Neural progenitor cell (in vitro differentiated cells): Measurements from ENCODE around the gene HDDC2. TPM values are rescaled to one million over a fixed set of nuclear protein-coding genes. Genes with fewer than 3 reads are reported as not detected.

Source experiments
- DNase-seq: peaks from one replicate; pipeline ENCODE4 v3.0.0-alpha.2; 2016; ENCODE audit warnings: low spot score
- H2AFZ ChIP-seq: fragments of 200-600 bp; sonication (generic); replicated peaks from 2 replicates; pipeline ENCODE4 v1.6.1; 2016; ENCODE audit warnings: antibody characterized with exemption
- H3F3A ChIP-seq: fragments of 200-600 bp; sonication (generic); 2 replicates; pipeline ENCODE4 v1.6.1; 2016; ENCODE audit warnings: antibody characterized with exemption, low read depth
- H3K27ac ChIP-seq: fragments of 200-600 bp; sonication (generic); 2 replicates; pipeline ENCODE4 v1.5.1; 2016; ENCODE audit warnings: mild to moderate bottlenecking
- H3K27me3 ChIP-seq: fragments of 200-600 bp; sonication (generic); 2 replicates; pipeline ENCODE4 v1.6.1; 2016; ENCODE audit warnings: mild to moderate bottlenecking, moderate library complexity
- H3K36me3 ChIP-seq: fragments of 200-600 bp; sonication (generic); 2 replicates; pipeline ENCODE4 v1.5.1; 2016
- H3K4me1 ChIP-seq: fragments of 200-600 bp; sonication (generic); 2 replicates; pipeline ENCODE4 v1.6.1; 2016; ENCODE audit warnings: mixed run types
- H3K4me2 ChIP-seq: fragments of 200-600 bp; sonication (generic); 2 replicates; pipeline ENCODE4 v1.6.1; 2016
- H3K4me3 ChIP-seq: fragments of 200-600 bp; sonication (generic); 2 replicates; pipeline ENCODE4 v1.5.1; 2016
- H3K79me2 ChIP-seq: fragments of 200-600 bp; sonication (generic); 2 replicates; pipeline ENCODE4 v1.6.1; 2016; ENCODE audit warnings: low read depth
- H3K9ac ChIP-seq: fragments of 200-600 bp; sonication (generic); 2 replicates; pipeline ENCODE4 v1.6.1; 2016
- H3K9me3 ChIP-seq: fragments of 200-600 bp; sonication (generic); 2 replicates; pipeline ENCODE4 v1.5.1; 2016; ENCODE audit warnings: low read depth
- H4K20me1 ChIP-seq: fragments of 200-600 bp; sonication (generic); 2 replicates; pipeline ENCODE4 v1.6.1; 2016; ENCODE audit warnings: low read depth
- H3K27ac Mint-ChIP-seq: 3 replicates; pipeline ENCODE4 v1.8.0; 2021; ENCODE audit warnings: mixed read lengths
- H3K27me3 Mint-ChIP-seq: 2 replicates; pipeline ENCODE4 v1.8.0; 2022; ENCODE audit warnings: low read depth, mild to moderate bottlenecking, inconsistent platforms, moderate library complexity, mixed read lengths; ENCODE audit not compliant: insufficient read depth
- H3K36me3 Mint-ChIP-seq: 3 replicates; pipeline ENCODE4 v1.8.0; 2021; ENCODE audit warnings: mixed read lengths
- H3K4me1 Mint-ChIP-seq: 3 replicates; pipeline ENCODE4 v1.8.0; 2021; ENCODE audit warnings: mixed read lengths
- H3K4me3 Mint-ChIP-seq: 3 replicates; pipeline ENCODE4 v1.8.0; 2021; ENCODE audit warnings: mild to moderate bottlenecking, moderate library complexity, mixed read lengths
- H3K9me3 Mint-ChIP-seq: 3 replicates; pipeline ENCODE4 v1.8.0; 2020; ENCODE audit warnings: mixed read lengths
- EZH2 ChIP-seq: fragments of 200-600 bp; sonication (generic); IDR thresholded peaks from 2 replicates; pipeline ENCODE4 v1.6.1; 2017; ENCODE audit warnings: antibody characterized with exemption, mild to moderate bottlenecking, moderate library complexity
- EZH2phosphoT487 ChIP-seq: fragments of 200-600 bp; sonication (generic); IDR thresholded peaks from 2 replicates; pipeline ENCODE4 v1.6.1; 2017; ENCODE audit warnings: antibody characterized with exemption
- total RNA-seq: library from RNA; depleted of rRNA; stranded (reverse); fragments of >200 nt; gene quantifications from 2 replicates; pipeline ENCODE4 v1.2.3, GENCODE V29; 2015; ENCODE audit warnings: low replicate concordance
- TF ChIP-seq, protein P1 (sequence below): fragments of 200-600 bp; sonication (generic); IDR thresholded peaks from 2 replicates; pipeline ENCODE4 v1.5.1; 2017; ENCODE audit warnings: antibody characterized with exemption, mild to moderate bottlenecking

Gene HDDC2
- total RNA-seq, 1 donor from 2014 or later, result 114 TPM

DNA sequence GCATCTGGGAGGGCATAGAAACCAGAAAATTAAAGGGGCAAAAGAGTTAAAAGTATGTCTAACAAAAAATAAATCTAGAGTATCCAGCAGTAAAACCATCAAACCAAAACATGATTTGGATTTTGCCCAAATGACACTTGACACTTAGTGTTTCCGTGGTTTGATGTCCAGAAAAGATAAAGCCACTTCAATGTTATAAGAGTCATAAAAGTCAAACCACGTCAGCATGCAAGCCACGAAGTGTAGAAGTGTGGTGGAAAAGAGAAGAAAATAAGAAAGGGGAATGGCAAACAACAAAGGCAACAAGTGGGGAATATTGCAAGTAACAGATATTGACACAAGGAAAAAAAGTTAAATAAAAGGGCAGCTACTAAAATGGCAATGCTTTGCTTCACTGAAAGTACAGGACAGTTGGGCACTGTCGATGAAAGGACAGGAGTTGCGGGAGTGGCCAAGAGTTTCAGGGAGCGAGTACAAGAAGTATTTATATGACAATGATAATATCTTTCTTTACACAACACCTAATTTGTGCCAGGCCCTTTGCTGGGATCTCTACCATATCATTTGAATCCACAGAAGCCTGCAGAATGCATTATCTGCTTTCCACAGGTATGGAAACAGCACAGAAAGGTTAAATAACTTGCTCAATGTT lies 6.3 kb upstream of the HDDC2 start:
- Histone ChIP-seq H3K27ac (no peak overlapping the region), H3K36me3 (no peaks in the 10 kb centered on the region), H3K9ac (no peak overlapping the region), H3K4me2 (no peak overlapping the region), H2AFZ (no peak overlapping the region), H3K4me1 (no peaks in the 10 kb centered on the region), H3F3A (no peaks in the 10 kb centered on the region), H3K79me2 (no peaks in the 10 kb centered on the region), H4K20me1 (no peaks in the 10 kb centered on the region), H3K27me3 (no peaks in the 10 kb centered on the region), H3K9me3 (no peaks in the 10 kb centered on the region), H3K4me3 (no peak overlapping the region)
- no peak for TF ChIP-seq EZH2
- TF ChIP-seq, protein P1, sequence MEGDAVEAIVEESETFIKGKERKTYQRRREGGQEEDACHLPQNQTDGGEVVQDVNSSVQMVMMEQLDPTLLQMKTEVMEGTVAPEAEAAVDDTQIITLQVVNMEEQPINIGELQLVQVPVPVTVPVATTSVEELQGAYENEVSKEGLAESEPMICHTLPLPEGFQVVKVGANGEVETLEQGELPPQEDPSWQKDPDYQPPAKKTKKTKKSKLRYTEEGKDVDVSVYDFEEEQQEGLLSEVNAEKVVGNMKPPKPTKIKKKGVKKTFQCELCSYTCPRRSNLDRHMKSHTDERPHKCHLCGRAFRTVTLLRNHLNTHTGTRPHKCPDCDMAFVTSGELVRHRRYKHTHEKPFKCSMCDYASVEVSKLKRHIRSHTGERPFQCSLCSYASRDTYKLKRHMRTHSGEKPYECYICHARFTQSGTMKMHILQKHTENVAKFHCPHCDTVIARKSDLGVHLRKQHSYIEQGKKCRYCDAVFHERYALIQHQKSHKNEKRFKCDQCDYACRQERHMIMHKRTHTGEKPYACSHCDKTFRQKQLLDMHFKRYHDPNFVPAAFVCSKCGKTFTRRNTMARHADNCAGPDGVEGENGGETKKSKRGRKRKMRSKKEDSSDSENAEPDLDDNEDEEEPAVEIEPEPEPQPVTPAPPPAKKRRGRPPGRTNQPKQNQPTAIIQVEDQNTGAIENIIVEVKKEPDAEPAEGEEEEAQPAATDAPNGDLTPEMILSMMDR, result no peak
- TF ChIP-seq EZH2phosphoT487, result no peak
- Mint-ChIP-seq H3K4me1 (peaks cover 4% of the 10 kb centered on the region), H3K27me3 (no peaks in the 10 kb centered on the region), H3K4me3 (no peak overlapping the region), H3K36me3 (no peaks in the 10 kb centered on the region), H3K27ac (no peak overlapping the region), H3K9me3 (peaks cover 3% of the 10 kb centered on the region)
- DNase-seq, result no peak

DNA sequence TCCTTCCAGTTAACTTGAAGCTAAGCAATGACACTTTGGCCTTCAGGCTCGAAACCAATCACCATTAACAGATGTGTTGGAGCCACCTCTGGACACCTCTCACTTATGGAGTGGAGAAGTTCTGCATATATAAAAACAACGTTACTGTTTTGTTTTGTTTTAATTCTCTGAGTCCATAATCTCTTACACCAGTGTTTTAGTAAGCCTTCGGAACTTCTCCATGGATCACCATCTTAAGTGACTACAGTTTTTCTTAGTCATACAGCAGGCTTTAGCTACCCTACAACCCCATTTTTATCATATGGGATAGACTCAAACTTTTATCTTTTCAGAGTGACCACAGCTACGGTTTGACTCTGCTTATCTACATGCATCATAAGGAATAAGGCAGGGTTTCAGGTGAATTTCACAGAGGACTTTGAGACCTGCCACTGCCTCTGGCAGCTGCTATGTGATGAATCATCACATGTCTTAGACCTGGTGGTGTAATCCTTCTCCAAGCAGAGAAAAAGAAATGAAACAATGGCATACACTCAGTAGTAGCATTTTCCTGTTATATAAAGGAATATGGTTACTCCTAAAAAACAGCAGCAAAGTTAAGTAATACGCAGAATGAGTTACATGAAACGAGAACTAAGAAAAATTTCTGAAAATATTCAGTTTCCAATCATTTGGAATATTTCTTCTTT lies 5.5 kb upstream of the HDDC2 start:
- no peaks in the 10 kb centered on the region for H3K4me1 ChIP-seq
- H3K4me3 Mint-ChIP-seq, result no peak overlapping the region
- peaks cover 2% of the 10 kb centered on the region for H3K4me1 Mint-ChIP-seq
- no peaks in the 10 kb centered on the region for H3K9me3 ChIP-seq
- H3K79me2 ChIP-seq, result no peaks in the 10 kb centered on the region
- no peaks in the 10 kb centered on the region for H4K20me1 ChIP-seq
- H3K4me3 ChIP-seq, result no peak overlapping the region
- no peak for DNase-seq
- H3K27me3 ChIP-seq, result no peaks in the 10 kb centered on the region
- no peak overlapping the region for H2AFZ ChIP-seq
- H3K9ac ChIP-seq, result no peak overlapping the region
- TF ChIP-seq EZH2 (no peak), EZH2phosphoT487 (no peak)
- TF ChIP-seq, protein P1, result no peak
- H3K36me3 ChIP-seq, result no peaks in the 10 kb centered on the region
- no peak overlapping the region for H3K27ac Mint-ChIP-seq
- H3K27me3 Mint-ChIP-seq, result no peaks in the 10 kb centered on the region
- no peak overlapping the region for H3K27ac ChIP-seq
- no peaks in the 10 kb centered on the region for H3K36me3 Mint-ChIP-seq
- H3F3A ChIP-seq, result peaks cover 7% of the 10 kb centered on the region
- no peak overlapping the region for H3K4me2 ChIP-seq
- peaks cover 3% of the 10 kb centered on the region for H3K9me3 Mint-ChIP-seq

DNA sequence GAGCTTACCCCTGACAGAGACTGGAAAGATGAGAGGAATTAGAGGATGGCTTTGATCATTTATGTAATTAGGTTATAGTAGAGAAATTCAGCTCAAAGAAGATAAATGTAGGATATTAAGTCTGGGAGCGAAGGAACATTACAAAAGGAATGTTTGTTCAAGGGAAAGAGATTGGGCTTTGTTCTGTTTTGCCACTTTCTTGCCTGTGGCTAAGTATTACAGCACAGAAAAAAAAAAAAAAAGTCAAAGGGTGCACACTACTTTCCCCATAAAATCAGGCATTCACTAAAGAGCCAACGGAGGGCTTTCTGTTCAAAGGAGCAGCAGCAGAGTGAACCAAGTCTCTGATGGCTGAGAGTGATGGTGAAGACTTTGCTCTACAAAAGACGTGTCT lies 5.0 kb upstream of the HDDC2 start:
- Histone ChIP-seq H3F3A (peaks cover 9% of the 10 kb centered on the region), H2AFZ (no peak overlapping the region), H3K4me1 (no peaks in the 10 kb centered on the region), H3K4me3 (no peak overlapping the region), H3K36me3 (no peaks in the 10 kb centered on the region), H3K9ac (no peak overlapping the region), H3K4me2 (no peak overlapping the region), H3K27ac (no peak overlapping the region), H4K20me1 (no peaks in the 10 kb centered on the region), H3K9me3 (no peaks in the 10 kb centered on the region), H3K79me2 (no peaks in the 10 kb centered on the region), H3K27me3 (no peaks in the 10 kb centered on the region)
- TF ChIP-seq, protein P1, result no peak
- no peak for TF ChIP-seq EZH2phosphoT487
- no peak for TF ChIP-seq EZH2
- no peak overlapping the region for H3K4me3 Mint-ChIP-seq
- no peak overlapping the region for H3K27ac Mint-ChIP-seq
- no peaks in the 10 kb centered on the region for H3K36me3 Mint-ChIP-seq
- peaks cover 2% of the 10 kb centered on the region for H3K4me1 Mint-ChIP-seq
- no peaks in the 10 kb centered on the region for H3K27me3 Mint-ChIP-seq
- no peak for DNase-seq
- H3K9me3 Mint-ChIP-seq, result peaks cover 3% of the 10 kb centered on the region
